ENCODE data around the gene EEF1E1. TPM values are rescaled to one million over a fixed set of nuclear protein-coding genes. Genes with fewer than 3 reads are reported as not detected.

Gene EEF1E1
- polyA plus RNA-seq, 12 donors: 16.9 to 28.0 (median 22.8) TPM; not detected in 1

- no peak for DNase-seq
These were observed 1.4 kb upstream of the EEF1E1 start for GRCh38 chr6:8103726-8104125.

- DNase-seq: no peak
These were observed 2.0 kb downstream of the EEF1E1 start for GRCh38 chr6:8100159-8100854.

- no peak for DNase-seq
These were observed 11.7 kb downstream of the EEF1E1 start for GRCh38 chr6:8090650-8091049.

- no peak for DNase-seq
These were observed 13.5 kb downstream of the EEF1E1 start for GRCh38 chr6:8088886-8089285.

- no peak for DNase-seq
These were observed 14.2 kb downstream of the EEF1E1 start for GRCh38 chr6:8087870-8088754.

DNA sequence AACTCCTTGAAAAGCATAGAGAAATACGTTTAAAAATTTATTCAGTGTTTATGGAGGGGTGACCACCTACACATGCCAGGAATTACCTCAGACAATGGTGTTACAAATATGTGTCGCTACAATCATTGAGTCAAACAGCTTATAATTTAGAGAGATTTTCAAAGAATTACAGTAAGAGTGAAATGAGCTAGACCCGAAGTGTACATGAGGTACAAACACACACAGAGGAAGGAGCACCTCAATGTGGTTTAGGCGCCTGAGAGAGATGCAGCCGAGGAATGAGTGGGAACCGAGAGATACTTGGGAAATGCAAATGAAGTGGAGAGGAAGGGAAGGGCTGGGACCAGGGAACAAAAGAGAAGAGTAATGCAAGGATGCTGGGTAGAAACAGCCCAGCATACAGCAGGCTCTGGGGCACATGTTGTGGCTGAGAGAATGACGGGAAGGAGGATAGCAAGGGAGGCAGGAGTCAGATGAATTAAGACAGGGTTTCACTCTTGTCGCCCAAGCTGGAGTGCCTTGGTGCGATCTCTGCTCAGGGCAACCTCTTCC is 15.5 kb downstream of the EEF1E1 start:
- no peak for DNase-seq

- no peak for DNase-seq
These were observed 17.3 kb downstream of the EEF1E1 start for GRCh38 chr6:8085053-8085511.

DNA sequence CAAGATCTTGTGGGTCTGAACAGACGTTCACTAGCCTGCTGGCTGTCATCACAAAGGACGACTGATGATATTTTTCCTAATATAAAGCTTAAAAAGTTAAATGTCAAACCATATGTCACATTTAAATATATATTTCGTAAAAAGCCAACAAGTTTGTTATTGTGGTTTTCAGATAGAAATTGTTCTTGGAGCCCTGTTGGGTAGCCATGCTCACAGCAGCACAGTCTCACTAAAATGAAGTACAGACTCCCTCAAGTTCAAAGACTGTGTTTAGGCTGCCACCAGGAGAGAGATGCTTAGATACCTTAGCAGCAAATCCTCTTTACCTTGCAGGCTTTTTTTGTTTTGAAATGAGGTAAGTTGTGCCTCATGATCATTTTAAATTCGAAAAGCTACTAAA is 17.8 kb downstream of the EEF1E1 start:
- DNase-seq: no peak

DNA sequence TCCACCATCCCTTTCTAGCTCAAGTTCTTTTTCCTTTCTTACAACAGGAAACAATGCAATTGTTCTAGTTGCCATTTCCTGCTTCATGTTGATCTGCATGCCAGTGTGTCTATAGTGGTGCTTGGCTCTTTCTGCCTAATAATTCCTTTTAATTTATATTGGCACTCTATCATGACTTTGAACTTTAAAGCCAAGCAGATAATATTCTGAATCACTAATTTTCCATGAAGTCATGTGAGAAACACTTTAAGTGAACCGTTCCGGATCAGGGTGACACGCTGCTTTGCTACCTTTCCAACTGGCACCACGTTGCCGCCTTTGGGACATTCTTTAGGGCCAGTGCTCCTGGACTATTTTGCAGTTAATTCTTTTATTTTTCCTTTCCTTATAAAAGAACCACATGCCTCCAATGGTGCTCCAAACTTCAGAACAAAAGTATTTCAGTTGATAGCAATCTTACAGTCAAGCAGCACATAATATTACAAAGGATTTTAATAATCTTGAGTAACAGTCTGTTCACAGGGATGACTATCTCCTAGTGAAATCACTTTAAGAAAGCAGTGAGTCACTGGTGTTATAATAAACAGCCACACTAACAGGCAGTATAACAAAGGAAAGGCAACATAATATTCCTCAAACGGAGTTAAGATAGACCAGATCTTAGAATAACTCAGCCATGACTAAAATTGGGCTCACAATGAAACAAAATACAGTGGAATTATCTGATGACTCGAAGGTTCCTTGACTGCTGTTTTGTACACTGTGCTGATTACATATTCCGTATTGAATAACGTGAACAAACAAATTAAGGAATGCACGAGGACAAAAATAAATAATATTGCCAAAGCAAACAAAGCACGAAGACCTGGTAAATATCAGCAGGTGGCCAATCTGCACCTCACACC is 19.1 kb downstream of the EEF1E1 start:
- no peak for DNase-seq

GRCh38 chr6:8082572-8082953 is 19.8 kb downstream of the EEF1E1 start:
- no peak for DNase-seq

GRCh38 chr6:8080362-8081151 is 21.8 kb downstream of the EEF1E1 start:
- no peak for DNase-seq

DNA sequence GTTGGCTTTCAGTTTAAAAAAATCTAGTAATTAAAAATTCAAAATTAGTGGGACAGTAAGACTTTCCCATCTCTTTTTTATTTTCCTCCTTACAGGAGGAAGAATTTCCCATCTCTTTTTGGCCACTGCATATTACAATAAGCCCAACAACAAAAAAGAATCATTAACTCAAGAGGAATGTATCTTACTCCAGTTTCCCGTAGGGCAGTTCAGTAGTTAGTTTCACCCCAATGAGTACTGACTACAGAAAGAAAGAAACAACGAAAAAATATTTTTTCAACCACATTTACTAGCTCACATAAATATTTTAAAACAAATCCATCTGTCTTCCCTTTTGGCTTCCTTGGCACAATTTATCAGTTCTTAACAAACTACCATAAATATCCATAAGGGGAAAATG is 23.2 kb downstream of the EEF1E1 start:
- no peak for DNase-seq

- DNase-seq: no peak
These were observed 24.4 kb downstream of the EEF1E1 start for GRCh38 chr6:8077991-8078390.

DNA sequence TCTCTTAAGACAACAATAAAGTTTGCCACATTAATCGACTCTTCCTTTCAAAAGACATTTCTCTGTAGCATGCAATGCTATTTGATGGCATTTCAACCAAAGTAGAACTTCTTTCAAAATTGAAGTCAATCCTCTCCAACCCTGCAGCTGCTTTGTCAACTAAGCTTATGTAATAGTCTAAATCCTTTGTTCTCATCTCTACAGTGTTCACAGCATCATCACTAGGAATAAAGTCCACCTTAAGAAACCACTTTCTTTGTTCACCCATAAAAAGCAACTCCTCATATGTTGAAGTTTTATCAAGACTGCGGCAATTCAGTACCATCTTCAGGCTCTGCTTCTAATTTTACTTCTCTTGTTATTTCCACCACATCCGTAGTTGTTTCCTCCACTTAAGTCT is 26.6 kb downstream of the EEF1E1 start:
- DNase-seq: no peak

GRCh38 chr6:8075185-8075584 is 27.2 kb downstream of the EEF1E1 start:
- DNase-seq: no peak

DNA sequence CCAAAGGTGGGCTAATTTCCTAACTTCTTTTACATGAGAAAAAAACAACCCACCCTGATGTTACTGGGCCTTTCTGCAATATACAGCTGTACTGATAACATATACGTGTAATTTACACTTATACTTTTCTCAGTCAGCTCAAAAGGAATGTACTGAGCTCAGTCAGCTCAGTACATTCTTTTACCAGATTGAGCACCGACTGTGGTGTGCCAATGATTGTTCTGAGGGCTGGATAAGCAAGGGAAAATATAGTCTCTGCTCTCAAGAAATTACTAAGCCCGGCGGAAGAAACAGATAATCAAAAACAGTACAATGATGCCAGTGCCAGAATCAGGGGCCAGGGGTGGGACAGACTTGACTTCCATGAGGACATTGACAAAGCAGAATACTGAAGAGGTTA is 28.1 kb downstream of the EEF1E1 start:
- no peak for DNase-seq

GRCh38 chr6:8073758-8074157 is 28.6 kb downstream of the EEF1E1 start:
- no peak for DNase-seq

DNA sequence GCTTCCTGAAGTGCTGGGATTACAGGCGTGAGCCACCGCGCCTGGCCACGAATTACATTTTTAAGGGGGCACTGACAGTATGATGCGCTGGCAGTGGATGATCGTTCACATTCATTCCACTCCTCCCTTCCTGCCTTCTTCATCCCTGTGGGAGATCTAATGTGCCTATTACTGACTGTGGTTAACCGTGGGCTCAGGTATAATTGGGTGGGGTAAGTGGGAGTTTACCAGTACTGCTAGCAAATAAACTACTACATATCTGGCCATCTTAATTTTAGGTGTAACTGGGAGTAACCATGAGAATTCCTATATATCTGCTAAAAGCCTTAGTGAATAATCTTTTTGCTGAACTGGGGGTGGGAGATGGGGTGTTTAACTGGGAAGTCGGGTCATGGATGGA is 31.6 kb downstream of the EEF1E1 start:
- no peak for DNase-seq

GRCh38 chr6:8069631-8070284 is 32.6 kb downstream of the EEF1E1 start:
- DNase-seq: no peak

DNA sequence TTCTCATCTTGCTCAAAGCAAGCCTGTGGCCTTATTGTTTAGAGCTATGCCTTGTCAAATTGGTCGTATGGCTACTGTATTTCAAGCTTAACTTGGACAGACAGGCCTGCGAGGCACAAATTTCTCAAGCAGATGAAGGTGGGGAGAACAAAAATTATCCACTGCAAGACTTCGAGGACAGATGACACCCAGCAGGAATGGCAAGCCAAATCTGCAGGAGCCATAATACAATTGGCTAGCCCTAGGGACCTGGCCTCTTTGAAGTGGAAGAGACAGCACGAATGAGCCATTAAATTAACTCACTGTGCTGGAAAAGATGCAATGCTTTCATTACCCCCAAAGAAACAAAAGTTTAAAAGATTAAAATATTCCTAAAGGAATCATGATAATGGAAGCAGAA is 33.2 kb downstream of the EEF1E1 start:
- no peak for DNase-seq

Data from muscle of arm (tissue), 12 donors.